Measurements from ENCODE around the gene SCP2D1.
"Not testable (repeated sequence)": the region's sequence is repeated elsewhere in the genome, so short reads cannot be mapped to it uniquely, and the experiment has no call there.

SCP2D1 gene

DNA sequence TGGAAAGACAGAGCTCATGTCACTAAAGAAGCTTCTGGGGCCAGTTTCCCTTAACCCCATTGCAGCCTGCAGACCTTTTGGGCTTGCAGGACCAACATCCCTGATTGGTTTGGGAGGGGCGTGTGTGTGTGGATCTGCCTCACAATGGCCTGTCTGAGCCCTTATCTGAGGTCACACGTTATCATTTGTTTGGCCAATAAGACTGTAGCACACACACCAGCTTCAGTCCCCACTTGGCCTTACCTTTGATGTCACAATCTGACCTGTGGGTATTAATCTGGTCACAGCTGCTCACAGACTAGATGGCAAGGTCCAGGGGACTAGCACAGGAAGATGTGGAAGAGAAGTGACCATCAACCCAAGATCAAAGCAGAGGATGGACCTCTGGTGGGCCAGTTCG is at the start of gene SCP2D1:
Gene SCP2D1, plus strand, starts transcription at position 301 of the 400 bp plus-strand sequence. Its CDS starts 33 bp downstream, at position 334.
- DNase-seq (ENCODE audit: low read depth), result no peak

DNA sequence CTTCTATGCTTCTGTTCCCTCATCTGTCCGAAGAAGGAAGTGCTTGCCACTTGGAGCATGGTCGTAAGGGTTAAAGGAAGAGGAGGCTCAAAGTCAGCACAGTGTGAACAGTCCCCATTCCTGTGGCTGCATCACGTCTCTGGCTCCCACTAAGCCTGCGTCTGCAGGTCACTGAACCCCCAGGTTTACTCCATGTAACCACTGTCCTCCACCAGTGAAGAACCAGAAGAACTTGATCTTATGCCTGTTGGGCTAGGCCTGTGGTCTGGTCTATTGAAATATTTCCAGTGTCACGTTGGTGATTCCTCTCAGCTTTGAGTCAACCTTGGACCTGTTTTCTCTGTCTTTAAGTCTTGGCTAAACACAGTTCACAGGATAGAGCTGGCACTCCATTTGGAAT is 45.9 kb upstream of the SCP2D1 start:
- no peak for DNase-seq (ENCODE audit: low read depth)

GRCh38 chr20:18773566-18773965 is 40.0 kb upstream of the SCP2D1 start:
- no peak for DNase-seq (ENCODE audit: low read depth)

DNA sequence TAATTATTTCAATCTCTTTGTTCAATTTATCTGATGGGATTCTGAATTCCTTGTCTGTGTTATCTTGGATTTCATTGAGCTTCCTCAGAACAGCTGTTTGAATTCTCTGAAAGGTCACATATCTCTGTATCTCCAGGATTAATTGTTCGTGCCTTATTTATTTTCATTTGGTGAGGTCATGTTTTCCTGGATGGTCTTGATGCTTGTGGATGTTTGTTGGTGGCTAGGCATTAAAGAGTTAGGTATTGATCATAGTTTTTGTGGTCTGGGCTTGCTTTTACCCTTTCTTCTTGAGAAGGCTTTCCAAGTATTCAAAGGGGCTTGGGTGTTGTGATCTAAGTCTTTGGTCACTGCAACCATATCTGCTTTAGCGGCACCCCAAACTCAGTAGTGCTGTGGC is 39.4 kb upstream of the SCP2D1 start:
- DNase-seq (ENCODE audit: low read depth), result no peak

DNA sequence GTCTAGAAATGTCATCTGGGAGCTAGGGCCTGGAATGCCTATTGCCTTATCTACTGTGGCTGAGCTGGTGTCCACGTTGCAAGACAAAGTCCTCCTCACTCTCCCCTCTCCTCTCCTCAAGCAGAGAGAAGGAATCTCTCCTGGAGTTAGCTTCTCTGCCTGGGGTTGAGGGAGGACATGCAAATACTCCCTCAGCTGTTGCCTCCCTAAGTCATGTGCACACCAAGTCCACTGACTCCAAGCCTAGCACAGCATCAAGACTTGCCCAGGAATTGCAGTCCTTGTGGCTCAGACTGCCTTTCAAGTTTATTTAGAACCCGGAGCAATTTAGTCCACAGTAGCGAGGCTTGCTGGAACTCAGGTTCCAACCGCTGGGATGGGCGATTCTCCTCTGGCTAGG is 38.0 kb upstream of the SCP2D1 start:
- DNase-seq (ENCODE audit: low read depth), result no peak

GRCh38 chr20:18778690-18779392 is 34.7 kb upstream of the SCP2D1 start:
- DNase-seq (ENCODE audit: low read depth), result no peak

DNA sequence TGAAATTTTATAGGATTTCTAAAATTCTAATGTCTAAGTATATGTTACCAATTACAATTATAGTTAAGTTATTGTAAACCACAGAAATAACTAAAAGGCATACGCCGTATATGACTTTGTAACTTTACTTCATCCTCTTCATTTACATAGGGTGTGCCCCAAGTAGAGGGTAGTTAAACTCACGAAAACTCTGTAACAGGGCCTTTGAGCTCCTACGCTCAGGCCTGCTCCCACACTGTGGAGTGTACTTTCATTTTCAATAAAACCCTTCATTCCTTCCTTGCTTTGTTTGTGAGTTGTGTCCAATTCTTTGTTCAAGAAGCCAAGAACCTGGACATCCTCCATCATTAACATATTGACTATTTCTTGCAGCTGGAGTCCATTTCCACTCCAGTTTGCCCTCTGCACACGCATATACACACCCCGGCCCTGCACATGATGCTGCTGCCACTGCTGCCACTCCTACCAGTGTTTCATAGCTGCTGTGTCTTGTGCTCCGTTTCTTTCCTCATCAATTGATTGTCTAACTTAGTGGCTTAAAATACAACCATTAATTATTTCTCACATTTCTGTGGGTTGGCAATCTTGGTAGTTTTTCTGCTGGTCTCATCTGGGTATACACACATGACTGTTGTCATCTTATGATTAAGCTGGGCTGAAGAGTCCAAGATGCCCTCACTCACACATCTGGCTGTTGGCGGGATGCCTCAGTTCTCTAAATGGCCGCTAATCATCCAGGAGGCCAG is 33.0 kb upstream of the SCP2D1 start:
- DNase-seq (ENCODE audit: low read depth), result no peak

DNA sequence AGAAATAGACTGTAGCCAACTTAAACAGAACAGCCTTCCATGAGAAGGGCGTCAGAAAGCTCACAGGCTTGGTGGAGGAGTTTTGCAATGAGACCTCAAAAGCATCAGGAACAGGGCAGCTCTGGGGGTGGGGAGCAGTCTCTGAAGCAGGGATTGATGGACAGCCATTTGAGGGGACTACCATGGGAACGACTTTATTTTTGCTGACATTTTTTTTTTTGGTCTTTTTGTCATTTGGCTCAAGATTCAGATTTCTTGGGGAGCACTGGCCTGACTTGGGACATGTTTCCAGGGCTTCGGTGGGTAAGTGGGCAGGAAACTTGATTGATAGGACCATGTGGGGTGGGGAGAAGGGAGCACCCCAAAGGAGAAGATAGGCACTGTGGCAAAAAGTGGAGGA is 32.1 kb upstream of the SCP2D1 start:
- no peak for DNase-seq (ENCODE audit: low read depth)

- no peak for DNase-seq (ENCODE audit: low read depth)
These were observed 30.1 kb upstream of the SCP2D1 start for GRCh38 chr20:18783385-18783959.

GRCh38 chr20:18787046-18787445 is 26.5 kb upstream of the SCP2D1 start:
- DNase-seq (ENCODE audit: low read depth), result not testable (repeated sequence)

- DNase-seq (ENCODE audit: low read depth), result no peak
These were observed 25.6 kb upstream of the SCP2D1 start for GRCh38 chr20:18788021-18788420.

- no peak for DNase-seq (ENCODE audit: low read depth)
These were observed 22.8 kb upstream of the SCP2D1 start for GRCh38 chr20:18790787-18791186.

- peak; percentile 78 for DNase-seq (ENCODE audit: low read depth)
These were observed 19.8 kb upstream of the SCP2D1 start for GRCh38 chr20:18793625-18794427.

- DNase-seq (ENCODE audit: low read depth), result no peak
These were observed 19.2 kb upstream of the SCP2D1 start for GRCh38 chr20:18794428-18794787.

DNA sequence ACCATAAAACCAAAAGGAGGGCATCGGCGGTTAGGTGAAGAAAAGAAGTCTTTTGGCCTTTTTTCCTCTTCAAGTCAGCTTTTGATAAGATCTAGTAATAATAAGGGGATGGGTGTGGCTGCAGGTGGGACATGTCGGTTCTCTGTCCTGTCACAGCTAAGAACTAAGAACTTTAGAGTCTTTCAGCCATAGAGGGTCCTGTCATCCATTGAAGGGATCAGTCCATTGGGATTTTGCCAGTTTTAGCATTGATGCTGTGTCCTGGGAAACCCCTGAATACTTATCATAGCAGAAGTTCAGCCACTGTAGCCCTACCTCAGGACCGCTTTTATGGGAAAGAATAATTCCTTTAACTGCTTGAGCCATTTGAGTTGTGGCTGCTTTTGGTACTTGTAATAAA is 18.2 kb upstream of the SCP2D1 start:
- DNase-seq (ENCODE audit: low read depth), result no peak

GRCh38 chr20:18796282-18796833 is 17.2 kb upstream of the SCP2D1 start:
- DNase-seq (ENCODE audit: low read depth), result no peak

GRCh38 chr20:18801516-18801915 is 12.1 kb upstream of the SCP2D1 start:
- no peak for DNase-seq (ENCODE audit: low read depth)

GRCh38 chr20:18802012-18802634 is 11.5 kb upstream of the SCP2D1 start:
- DNase-seq (ENCODE audit: low read depth), result no peak

- DNase-seq (ENCODE audit: low read depth), result no peak
These were observed 7.7 kb upstream of the SCP2D1 start for GRCh38 chr20:18805881-18806280.

DNA sequence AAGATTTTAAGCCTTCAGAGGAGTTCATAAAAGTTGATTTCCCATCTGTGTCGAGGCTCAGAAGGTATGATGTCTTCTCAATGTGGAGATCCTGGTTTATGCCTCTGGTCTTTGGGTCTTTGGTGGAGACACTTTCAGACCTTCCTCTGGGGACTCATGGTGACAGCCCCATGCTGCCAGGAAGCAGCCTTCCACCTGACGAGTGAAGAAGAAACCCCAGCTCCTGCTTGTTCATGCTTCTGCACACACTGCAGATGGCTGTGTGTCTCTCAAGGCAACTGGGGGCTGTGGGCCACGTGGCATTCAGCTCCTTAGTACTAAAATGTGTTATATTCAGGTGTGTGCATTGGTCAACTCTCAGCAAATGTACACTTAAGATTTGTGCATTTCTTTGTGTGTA is 4.9 kb upstream of the SCP2D1 start:
- DNase-seq (ENCODE audit: low read depth), result no peak

- DNase-seq (ENCODE audit: low read depth), result no peak
These were observed 2.4 kb upstream of the SCP2D1 start for GRCh38 chr20:18811186-18811585.

- no peak for DNase-seq (ENCODE audit: low read depth)
These were observed 1.7 kb upstream of the SCP2D1 start for GRCh38 chr20:18811904-18812303.
